PFSK-1 (cell line): ENCODE results near the gene NEU3.

Experiments
- FOXP2 ChIP-seq: optimal IDR thresholded peaks from 2 replicates; pipeline ENCODE3; 2011; ENCODE audit warnings: borderline replicate concordance, control low read depth, inconsistent platforms; ENCODE audit not compliant: insufficient read depth; ENCODE audit errors: extremely low read length, extremely low read depth
- POLR2AphosphoS5 ChIP-seq: IDR thresholded peaks from 2 replicates; pipeline ENCODE4 v1.6.1; 2012; ENCODE audit warnings: low read depth, mild to moderate bottlenecking, control low read depth, low read length, moderate library complexity
- REST ChIP-seq, 2 experiments: IDR thresholded peaks; 2 replicates each; pipeline versions ENCODE4 v1.6.1 to v1.8.0; 2011 to 2012; ENCODE audit warnings: low read depth in 2 of 2, low read length in 2 of 2, control low read depth in 1 of 2, inconsistent platforms in 1 of 2, mild to moderate bottlenecking in 1 of 2, moderate library complexity in 1 of 2; ENCODE audit not compliant: insufficient read depth in 1 of 2
- SIN3A ChIP-seq: IDR thresholded peaks from 2 replicates; pipeline ENCODE4 v1.6.1; 2012; ENCODE audit warnings: mild to moderate bottlenecking, low read length, moderate library complexity, borderline replicate concordance; ENCODE audit not compliant: insufficient read depth
- TAF1 ChIP-seq: IDR thresholded peaks from 2 replicates; pipeline ENCODE4 v1.6.1; 2012; ENCODE audit warnings: low read length, control low read depth, borderline replicate concordance; ENCODE audit not compliant: insufficient read depth

Gene NEU3

GRCh38 chr11:74966651-74967050, 22.1 kb upstream of the NEU3 start:
- TF ChIP-seq POLR2AphosphoS5 (no peak), FOXP2 (no peak), TAF1 (no peak), SIN3A (no peak), REST (IDR thresholded peaks at IDR 0.05; ENCODE audit: insufficient read depth in 1 of 2, low read depth in 2 of 2, low read length in 2 of 2) (no peak)

GRCh38 chr11:74970852-74971395, 17.8 kb upstream of the NEU3 start:
- TF ChIP-seq POLR2AphosphoS5 (no peak), SIN3A (no peak), REST (IDR thresholded peaks at IDR 0.05; ENCODE audit: insufficient read depth in 1 of 2, low read depth in 2 of 2, low read length in 2 of 2) (no peak), FOXP2 (no peak), TAF1 (no peak)

GRCh38 chr11:74971424-74971823, 17.3 kb upstream of the NEU3 start:
- TF ChIP-seq TAF1 (no peak), FOXP2 (no peak), REST (IDR thresholded peaks at IDR 0.05; ENCODE audit: insufficient read depth in 1 of 2, low read depth in 2 of 2, low read length in 2 of 2) (no peak)

GRCh38 chr11:74978041-74978440, 10.7 kb upstream of the NEU3 start:
- TF ChIP-seq FOXP2 (no peak), POLR2AphosphoS5 (no peak), REST (IDR thresholded peaks at IDR 0.05; ENCODE audit: insufficient read depth in 1 of 2, low read depth in 2 of 2, low read length in 2 of 2) (no peak), SIN3A (no peak), TAF1 (no peak)

- TF ChIP-seq REST (IDR thresholded peaks at IDR 0.05; ENCODE audit: insufficient read depth in 1 of 2, low read depth in 2 of 2, low read length in 2 of 2) (no peak), TAF1 (no peak), SIN3A (no peak), FOXP2 (no peak), POLR2AphosphoS5 (no peak)
These were observed 8.1 kb upstream of the NEU3 start for GRCh38 chr11:74980634-74981033.
